Adipocyte (in vitro differentiated cells): ENCODE measurements around the gene ALG14.

ENCODE experiments used
- DNase-seq: peaks from one replicate; pipeline ENCODE4 v3.0.0-alpha.2; 2015; ENCODE audit warnings: low read depth
- H3K27me3 ChIP-seq: replicated peaks from 2 replicates; pipeline ENCODE4 v1.7.0; 2013; ENCODE audit warnings: mild to moderate bottlenecking, low read length, moderate library complexity; ENCODE audit not compliant: control insufficient read depth, insufficient read depth
- H3K36me3 ChIP-seq: 2 replicates; pipeline ENCODE4 v1.7.0; 2013; ENCODE audit warnings: low read length, mild to moderate bottlenecking, moderate library complexity; ENCODE audit not compliant: control insufficient read depth, insufficient read depth, severe bottlenecking
- H3K4me1 ChIP-seq: 2 replicates; pipeline ENCODE4 v1.7.0; 2013; ENCODE audit warnings: mild to moderate bottlenecking, low read length, moderate library complexity; ENCODE audit not compliant: control insufficient read depth, insufficient read depth
- H3K4me3 ChIP-seq: 2 replicates; pipeline ENCODE4 v1.7.0; 2013; ENCODE audit warnings: mild to moderate bottlenecking, low read length, moderate library complexity
- H3K9ac ChIP-seq: 2 replicates; pipeline ENCODE4 v1.7.0; 2013; ENCODE audit warnings: mild to moderate bottlenecking, low read length, moderate library complexity
- H3K9me3 ChIP-seq: 2 replicates; pipeline ENCODE4 v1.7.0; 2013; ENCODE audit warnings: mild to moderate bottlenecking, low read length, moderate library complexity; ENCODE audit not compliant: control insufficient read depth

ALG14 gene

GRCh38 chr1:94992863-94993563 is 79.7 kb downstream of the ALG14 start:
- H3K9ac ChIP-seq: no peak overlapping the region
- H3K9me3 ChIP-seq: no peaks in the 10 kb centered on the region
- H3K27me3 ChIP-seq: no peaks in the 10 kb centered on the region
- no peak overlapping the region for H3K4me3 ChIP-seq
- H3K36me3 ChIP-seq: no peaks in the 10 kb centered on the region
- peaks cover 1% of the 10 kb centered on the region for H3K4me1 ChIP-seq
- DNase-seq: no peak

- no peak for DNase-seq
- Histone ChIP-seq H3K4me1 (peaks cover 10% of the 10 kb centered on the region), H3K9me3 (no peaks in the 10 kb centered on the region), H3K36me3 (no peaks in the 10 kb centered on the region), H3K4me3 (no peak overlapping the region), H3K27me3 (no peaks in the 10 kb centered on the region), H3K9ac (no peak overlapping the region)
Observed at GRCh38 chr1:94992161-94992560, 80.6 kb downstream of the ALG14 start.

GRCh38 chr1:94989911-94990473 is 82.8 kb downstream of the ALG14 start:
- H3K4me1 ChIP-seq: peaks cover 13% of the 10 kb centered on the region
- H3K9me3 ChIP-seq: no peaks in the 10 kb centered on the region
- no peaks in the 10 kb centered on the region for H3K27me3 ChIP-seq
- H3K36me3 ChIP-seq: no peaks in the 10 kb centered on the region
- no peak for DNase-seq
- H3K9ac ChIP-seq: no peak overlapping the region
- no peak overlapping the region for H3K4me3 ChIP-seq

GRCh38 chr1:94989398-94989797 is 83.4 kb downstream of the ALG14 start:
- H3K9me3 ChIP-seq: no peaks in the 10 kb centered on the region
- no peak overlapping the region for H3K4me3 ChIP-seq
- no peak for DNase-seq
- H3K36me3 ChIP-seq: no peaks in the 10 kb centered on the region
- H3K27me3 ChIP-seq: no peaks in the 10 kb centered on the region
- no peak overlapping the region for H3K9ac ChIP-seq
- peaks cover 13% of the 10 kb centered on the region for H3K4me1 ChIP-seq

- Histone ChIP-seq H3K9me3 (no peaks in the 10 kb centered on the region), H3K27me3 (no peaks in the 10 kb centered on the region), H3K4me1 (peaks cover 16% of the 10 kb centered on the region), H3K9ac (no peak overlapping the region), H3K36me3 (no peaks in the 10 kb centered on the region), H3K4me3 (no peak overlapping the region)
- DNase-seq: peak; percentile 13
Observed at GRCh38 chr1:94988356-94988755, 84.4 kb downstream of the ALG14 start.

GRCh38 chr1:94986783-94987182 is 86.0 kb downstream of the ALG14 start:
- H3K9ac ChIP-seq: no peak overlapping the region
- no peak for DNase-seq
- peaks cover 27% of the 10 kb centered on the region for H3K4me1 ChIP-seq
- no peaks in the 10 kb centered on the region for H3K9me3 ChIP-seq
- H3K4me3 ChIP-seq: no peak overlapping the region
- H3K36me3 ChIP-seq: no peaks in the 10 kb centered on the region
- no peaks in the 10 kb centered on the region for H3K27me3 ChIP-seq

- H3K27me3 ChIP-seq: no peaks in the 10 kb centered on the region
- H3K9me3 ChIP-seq: no peaks in the 10 kb centered on the region
- H3K9ac ChIP-seq: peak overlapping the region; percentile 39
- H3K4me3 ChIP-seq: peak overlapping the region; percentile 23
- peaks cover 27% of the 10 kb centered on the region for H3K4me1 ChIP-seq
- DNase-seq: peak; percentile 59
- no peaks in the 10 kb centered on the region for H3K36me3 ChIP-seq
Observed at GRCh38 chr1:94983171-94983739, 89.5 kb downstream of the ALG14 start.

- Histone ChIP-seq H3K4me3 (peak overlapping the region; percentile 23), H3K4me1 (peaks cover 20% of the 10 kb centered on the region), H3K9me3 (no peaks in the 10 kb centered on the region), H3K36me3 (no peaks in the 10 kb centered on the region), H3K9ac (no peak overlapping the region), H3K27me3 (no peaks in the 10 kb centered on the region)
- no peak for DNase-seq
Observed at GRCh38 chr1:94982398-94982797, 90.4 kb downstream of the ALG14 start.

GRCh38 chr1:94981575-94981973 is 91.2 kb downstream of the ALG14 start:
- Histone ChIP-seq H3K9me3 (no peaks in the 10 kb centered on the region), H3K36me3 (no peaks in the 10 kb centered on the region)
- DNase-seq: no peak

GRCh38 chr1:94980582-94981574 is 91.9 kb downstream of the ALG14 start:
- H3K36me3 ChIP-seq: no peaks in the 10 kb centered on the region
- no peaks in the 10 kb centered on the region for H3K27me3 ChIP-seq
- H3K4me1 ChIP-seq: peaks cover 14% of the 10 kb centered on the region
- DNase-seq: peak; percentile 74
- H3K4me3 ChIP-seq: no peak overlapping the region
- H3K9ac ChIP-seq: no peak overlapping the region
- no peaks in the 10 kb centered on the region for H3K9me3 ChIP-seq

More at GRCh38 chr1:94981575-94981973, 91.2 kb downstream of the ALG14 start:
- no peak overlapping the region for H3K9ac ChIP-seq
- no peaks in the 10 kb centered on the region for H3K27me3 ChIP-seq
- H3K4me3 ChIP-seq: no peak overlapping the region
- H3K4me1 ChIP-seq: peaks cover 14% of the 10 kb centered on the region
